Measurements from ENCODE around the gene LETMD1. TPM values are rescaled to one million over a fixed set of nuclear protein-coding genes. Genes with fewer than 3 reads are reported as not detected.

Gene LETMD1
- total and polyA plus RNA-seq, 2 of the 13 experiments (the other 11 are each of a cell fraction or from before 2014, with no cell fraction given) = 43.3 to 87.7 TPM

GRCh38 chr12:51083126-51083833 is 35.2 kb downstream of the LETMD1 start, which contains the start of gene CSRNP2 (continued):
- TF ChIP-seq ZNF318 (CRISPR knock-in tag; IDR thresholded peaks at IDR 0.05) (no peak), ZNF530 (CRISPR knock-in tag; IDR thresholded peaks at IDR 0.05; ENCODE audit: low read depth) (no peak), KDM5B (CRISPR knock-in tag; IDR thresholded peaks at IDR 0.05; ENCODE audit: borderline replicate concordance) (peak; percentile 70), BRD4 (CRISPR knock-in tag; IDR thresholded peaks at IDR 0.05) (no peak), ZBTB8A (CRISPR knock-in tag; IDR thresholded peaks at IDR 0.05; ENCODE audit: borderline replicate concordance, low read depth) (no peak), SMC3 (IDR thresholded peaks at IDR 0.05; ENCODE audit: low read length) (no peak), ZNF549 (CRISPR knock-in tag; IDR thresholded peaks at IDR 0.05) (no peak), FIP1L1 (IDR thresholded peaks at IDR 0.05; ENCODE audit: borderline replicate concordance, insufficient read depth, low read depth, low read length) (no peak), TRIM22 (IDR thresholded peaks at IDR 0.05) (no peak), HBP1 (CRISPR knock-in tag; IDR thresholded peaks at IDR 0.05; ENCODE audit: low read depth) (0 out of 2 replicates have a peak, but pooled peaks have one; percentile 17), MATR3 (CRISPR knock-in tag; IDR thresholded peaks at IDR 0.05) (no peak), SKI (IDR thresholded peaks at IDR 0.05; ENCODE audit: partially characterized antibody) (no peak)
- TF ChIP-seq, protein P1, sequence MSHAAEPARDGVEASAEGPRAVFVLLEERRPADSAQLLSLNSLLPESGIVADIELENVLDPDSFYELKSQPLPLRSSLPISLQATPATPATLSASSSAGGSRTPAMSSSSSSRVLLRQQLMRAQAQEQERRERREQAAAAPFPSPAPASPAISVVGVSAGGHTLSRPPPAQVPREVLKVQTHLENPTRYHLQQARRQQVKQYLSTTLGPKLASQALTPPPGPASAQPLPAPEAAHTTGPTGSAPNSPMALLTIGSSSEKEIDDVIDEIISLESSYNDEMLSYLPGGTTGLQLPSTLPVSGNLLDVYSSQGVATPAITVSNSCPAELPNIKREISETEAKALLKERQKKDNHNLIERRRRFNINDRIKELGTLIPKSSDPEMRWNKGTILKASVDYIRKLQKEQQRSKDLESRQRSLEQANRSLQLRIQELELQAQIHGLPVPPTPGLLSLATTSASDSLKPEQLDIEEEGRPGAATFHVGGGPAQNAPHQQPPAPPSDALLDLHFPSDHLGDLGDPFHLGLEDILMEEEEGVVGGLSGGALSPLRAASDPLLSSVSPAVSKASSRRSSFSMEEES (CRISPR knock-in tag; IDR thresholded peaks at IDR 0.05) = no peak
- TF ChIP-seq, protein P2, sequence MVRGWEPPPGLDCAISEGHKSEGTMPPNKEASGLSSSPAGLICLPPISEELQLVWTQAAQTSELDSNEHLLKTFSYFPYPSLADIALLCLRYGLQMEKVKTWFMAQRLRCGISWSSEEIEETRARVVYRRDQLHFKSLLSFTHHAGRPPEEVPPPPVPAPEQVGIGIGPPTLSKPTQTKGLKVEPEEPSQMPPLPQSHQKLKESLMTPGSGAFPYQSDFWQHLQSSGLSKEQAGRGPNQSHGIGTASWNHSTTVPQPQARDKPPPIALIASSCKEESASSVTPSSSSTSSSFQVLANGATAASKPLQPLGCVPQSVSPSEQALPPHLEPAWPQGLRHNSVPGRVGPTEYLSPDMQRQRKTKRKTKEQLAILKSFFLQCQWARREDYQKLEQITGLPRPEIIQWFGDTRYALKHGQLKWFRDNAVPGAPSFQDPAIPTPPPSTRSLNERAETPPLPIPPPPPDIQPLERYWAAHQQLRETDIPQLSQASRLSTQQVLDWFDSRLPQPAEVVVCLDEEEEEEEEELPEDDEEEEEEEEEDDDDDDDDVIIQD (CRISPR knock-in tag; IDR thresholded peaks at IDR 0.05; ENCODE audit: low read depth) = peak; percentile 55; the same call in 1 of the 2 replicates
